GM18505 (cell line): ENCODE data around the gene APH1A.
A peak's percentile ranks its signal among the peaks of the same experiment; 100 is the strongest.

Source experiments
- ATAC-seq: cut with Tn5 transposase; IDR thresholded peaks from one replicate; pipeline ENCODE4 v1.9.1; 2021; ENCODE audit not compliant: unreplicated experiment
- POLR2A ChIP-seq: IDR thresholded peaks from 4 replicates; pipeline ENCODE4 v1.6.1; 2011; ENCODE audit warnings: borderline replicate concordance; ENCODE audit not compliant: insufficient read depth, insufficient read length; ENCODE audit errors: extremely low read depth

APH1A gene

DNA sequence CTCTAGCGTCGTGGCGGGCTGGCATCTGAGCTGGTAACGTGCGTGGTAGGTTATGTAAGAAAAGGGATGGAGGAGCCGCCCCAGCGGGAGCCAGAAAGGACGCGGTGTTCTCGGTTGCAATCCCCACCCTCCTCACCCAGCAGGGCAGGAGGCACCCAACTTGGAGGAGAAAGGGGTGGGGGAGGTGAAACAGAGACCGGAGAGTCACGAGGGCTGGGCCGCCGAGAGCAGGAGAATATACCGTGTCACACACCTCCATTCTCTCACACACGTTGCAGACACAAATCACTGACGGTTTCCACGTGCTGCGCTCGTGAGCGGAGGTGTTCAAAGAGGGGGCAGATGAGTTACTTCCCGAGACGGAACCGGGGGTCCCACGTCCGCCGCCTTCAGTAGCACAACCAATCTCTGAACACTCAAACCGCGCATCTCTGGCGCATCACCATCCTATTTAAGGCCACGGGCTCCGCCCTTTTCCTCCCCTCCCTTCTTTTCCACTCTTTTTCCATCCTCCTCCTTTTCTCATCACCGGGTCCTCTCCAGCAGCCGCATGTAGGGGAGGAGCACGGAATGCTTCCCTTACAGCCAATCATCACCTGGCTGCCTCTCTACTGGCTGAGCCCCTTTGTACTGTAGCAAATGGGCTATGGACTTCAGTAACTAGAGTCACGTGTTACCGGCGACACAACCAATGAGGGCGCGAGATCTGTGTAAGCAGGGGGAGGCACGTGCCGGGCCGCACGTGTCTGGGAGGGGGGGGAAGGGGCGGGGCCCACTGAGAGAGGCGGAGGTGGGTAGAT, 13.1 kb upstream of the APH1A start, which contains the start of gene CIART:
Gene CIART, plus strand, starts transcription at position 797 of the 800 bp plus-strand sequence. CDS start 714 bp downstream, outside the sequence.
- peak; percentile 17 for TF ChIP-seq POLR2A
- ATAC-seq, result no peak

DNA sequence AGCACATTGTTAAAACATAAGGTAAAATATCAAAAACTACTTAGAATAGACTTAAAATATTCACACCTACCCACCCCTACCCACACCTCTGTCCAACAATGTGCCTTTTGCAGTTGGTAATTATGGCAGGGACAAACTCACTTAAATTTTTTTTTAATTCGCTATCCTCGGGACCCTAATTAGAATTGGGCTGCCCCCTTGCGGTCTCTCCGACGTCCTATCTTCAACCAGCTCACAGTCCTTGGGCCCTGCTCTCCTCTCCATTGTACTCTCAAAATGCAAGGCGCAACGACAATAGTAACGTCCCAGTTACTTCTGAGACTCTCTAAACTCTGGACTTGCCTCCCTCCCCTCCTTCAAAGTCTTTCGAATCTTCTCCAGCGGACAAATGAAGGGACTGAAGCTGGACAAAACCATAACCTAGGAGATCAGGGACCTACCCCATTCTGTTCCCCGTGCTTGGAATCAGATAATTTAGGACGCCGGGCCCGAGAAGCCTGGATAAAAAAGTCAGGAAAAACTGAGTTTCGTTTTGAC, 12.5 kb upstream of the APH1A start:
- TF ChIP-seq POLR2A, result no peak
- ATAC-seq, result no peak

DNA sequence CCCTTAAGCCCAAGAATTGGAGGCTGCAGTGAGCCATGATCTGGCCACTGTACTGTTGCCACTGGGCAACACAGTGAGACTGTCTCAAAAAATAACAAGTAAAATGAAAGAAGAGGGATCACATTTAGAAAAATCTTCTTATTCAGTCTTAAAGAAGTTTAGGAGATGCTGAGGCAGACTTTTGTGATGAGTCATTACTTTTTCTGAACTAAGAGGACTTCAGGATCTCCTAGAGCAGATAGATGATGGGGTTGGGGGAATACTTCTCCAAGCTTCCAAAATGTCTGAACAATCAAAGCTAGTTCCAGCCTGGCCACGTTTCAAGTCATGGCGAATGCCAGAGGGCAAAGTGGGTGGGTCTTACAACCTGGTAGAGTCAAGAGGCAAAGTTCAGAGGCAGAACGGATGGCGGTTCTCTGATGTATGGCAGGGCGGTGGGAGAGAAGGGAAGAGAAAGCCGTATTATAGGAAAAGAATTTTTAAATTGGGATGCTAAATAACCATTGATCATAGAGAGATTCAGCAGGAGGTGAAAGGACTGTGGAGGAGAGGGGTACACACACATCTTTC, 11.4 kb upstream of the APH1A start:
- no peak for TF ChIP-seq POLR2A
- no peak for ATAC-seq

DNA sequence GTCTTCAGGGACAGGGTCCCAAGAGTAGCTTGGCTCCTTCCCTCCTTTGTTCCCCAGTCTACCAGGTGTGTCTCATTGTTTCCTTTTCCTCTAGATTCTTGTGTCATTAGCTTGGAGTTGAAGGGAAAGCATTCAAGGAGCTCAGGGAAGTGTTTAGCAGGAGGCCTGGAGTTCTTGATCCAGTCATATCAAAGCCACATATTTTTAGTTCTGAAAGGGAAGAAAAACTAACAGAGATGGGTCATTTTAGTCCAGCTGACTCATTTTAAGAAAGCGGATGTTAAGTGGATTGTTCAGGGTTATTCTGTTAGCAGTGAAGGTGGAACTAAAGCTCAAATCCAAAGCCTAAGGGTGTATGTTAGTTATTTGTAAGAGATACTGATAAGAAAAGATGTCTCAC, 4.5 kb upstream of the APH1A start:
- no peak for ATAC-seq
- TF ChIP-seq POLR2A, result no peak

DNA sequence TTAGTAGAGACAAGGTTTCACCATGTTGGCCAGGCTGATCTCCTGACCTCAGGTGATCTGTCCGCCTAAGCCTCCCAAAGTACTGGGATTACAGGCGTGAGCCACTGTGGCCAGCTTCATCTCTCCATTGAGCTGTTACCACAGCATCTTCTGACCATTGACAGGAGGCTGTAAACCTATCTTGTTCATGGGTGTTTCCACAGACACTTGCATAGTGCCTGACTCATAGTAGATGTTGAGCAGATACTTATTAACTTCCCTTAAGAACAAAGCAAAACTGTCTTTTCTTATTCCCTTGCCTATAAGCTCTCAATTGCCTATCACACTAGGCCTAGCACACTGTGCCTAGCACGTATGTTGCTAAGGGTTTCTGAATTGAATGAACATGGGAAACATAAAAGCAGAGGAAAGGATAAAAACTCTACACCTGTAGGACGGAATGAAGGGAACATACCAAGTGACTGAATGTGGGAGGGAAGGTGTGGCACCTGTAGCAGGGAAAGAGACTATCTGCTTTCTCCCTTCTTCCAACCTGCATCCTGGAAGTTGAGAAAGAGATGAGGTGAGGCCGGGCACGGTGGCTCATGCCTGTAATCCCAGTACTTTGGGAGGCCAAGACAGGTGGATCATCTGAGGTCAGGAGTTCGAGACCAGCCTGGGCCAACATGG, 2.6 kb upstream of the APH1A start:
- ATAC-seq, result no peak
- TF ChIP-seq POLR2A, result no peak

DNA sequence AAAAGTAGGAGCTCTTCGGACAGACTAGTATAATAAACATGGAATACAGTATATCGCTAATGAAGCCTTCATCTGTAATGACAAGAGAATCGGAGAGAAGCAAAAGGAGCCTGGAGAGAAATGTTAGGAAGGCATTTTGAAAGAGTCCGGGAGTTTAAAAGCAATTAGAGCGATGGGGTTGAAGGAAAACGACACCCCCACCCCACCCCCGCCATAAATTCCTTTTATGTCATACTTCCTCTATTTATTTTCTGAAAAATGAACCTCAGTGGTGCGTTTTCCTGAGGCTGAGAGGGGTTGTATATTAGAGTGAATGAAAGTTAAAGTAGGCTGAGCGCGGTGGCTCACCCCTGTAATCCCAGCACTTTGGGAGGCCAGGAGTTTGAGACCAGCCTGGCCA, 635 bp upstream of the APH1A start:
- no peak for TF ChIP-seq POLR2A
- no peak for ATAC-seq

DNA sequence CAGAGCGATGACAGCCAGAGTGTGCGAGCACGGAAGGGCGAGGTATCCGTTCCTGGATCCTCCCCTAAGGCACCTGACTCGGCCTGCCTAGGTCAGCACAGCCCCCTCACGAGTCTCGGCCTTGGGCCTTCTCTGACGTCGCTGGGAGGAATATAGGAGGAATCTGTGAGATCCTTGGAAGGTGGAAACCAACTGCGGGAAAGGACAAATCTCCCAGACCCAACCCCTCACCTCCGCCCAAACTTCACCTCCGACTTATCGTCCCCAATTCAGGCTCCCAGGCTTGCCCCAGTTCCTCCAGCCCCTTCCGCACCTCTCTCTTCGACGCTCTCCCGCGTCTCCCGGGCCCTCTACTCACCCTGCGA, 494 bp downstream of the APH1A start:
- ATAC-seq, result peak; percentile 30
- no peak for TF ChIP-seq POLR2A

DNA sequence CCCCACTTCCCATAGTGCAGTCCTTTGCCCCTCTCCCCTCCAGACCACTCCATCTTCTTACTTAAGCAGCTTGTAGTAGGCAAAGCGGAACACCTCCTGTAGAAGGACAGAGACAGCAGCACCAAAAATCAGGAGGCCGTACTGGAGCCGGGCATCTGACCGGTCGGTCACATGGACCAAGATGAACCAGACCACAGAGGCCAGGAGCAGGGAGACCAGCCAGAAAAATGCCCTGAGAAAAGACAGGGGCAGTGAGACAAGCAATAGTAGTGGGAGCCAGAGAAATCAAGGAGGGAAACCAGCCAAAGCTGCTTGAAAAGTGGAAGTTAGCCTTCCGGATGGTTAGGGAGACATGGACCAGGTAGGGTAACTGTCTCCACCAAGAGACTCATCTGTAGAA, 920 bp downstream of the APH1A start:
- ATAC-seq, result no peak
- TF ChIP-seq POLR2A, result no peak

DNA sequence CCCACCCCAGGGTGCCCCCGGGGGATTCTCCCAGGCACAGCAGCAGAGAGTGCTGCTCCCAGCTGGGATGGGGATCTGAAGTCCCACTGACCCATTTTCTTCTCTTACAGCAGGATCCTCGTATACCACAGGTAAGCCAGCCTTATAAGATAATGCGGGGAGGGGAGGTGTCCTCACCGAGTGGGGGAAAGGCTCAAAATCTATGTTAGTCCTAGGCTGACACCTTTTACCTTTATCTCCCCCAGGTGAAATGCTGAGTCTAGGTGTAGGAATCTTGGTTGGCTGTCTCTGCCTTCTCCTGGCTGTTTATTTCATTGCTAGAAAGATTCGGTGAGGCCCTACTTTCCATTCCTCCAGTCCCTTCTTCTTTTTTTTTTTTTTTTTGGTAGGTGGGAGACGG, 5.3 kb downstream of the APH1A start:
- no peak for TF ChIP-seq POLR2A

DNA sequence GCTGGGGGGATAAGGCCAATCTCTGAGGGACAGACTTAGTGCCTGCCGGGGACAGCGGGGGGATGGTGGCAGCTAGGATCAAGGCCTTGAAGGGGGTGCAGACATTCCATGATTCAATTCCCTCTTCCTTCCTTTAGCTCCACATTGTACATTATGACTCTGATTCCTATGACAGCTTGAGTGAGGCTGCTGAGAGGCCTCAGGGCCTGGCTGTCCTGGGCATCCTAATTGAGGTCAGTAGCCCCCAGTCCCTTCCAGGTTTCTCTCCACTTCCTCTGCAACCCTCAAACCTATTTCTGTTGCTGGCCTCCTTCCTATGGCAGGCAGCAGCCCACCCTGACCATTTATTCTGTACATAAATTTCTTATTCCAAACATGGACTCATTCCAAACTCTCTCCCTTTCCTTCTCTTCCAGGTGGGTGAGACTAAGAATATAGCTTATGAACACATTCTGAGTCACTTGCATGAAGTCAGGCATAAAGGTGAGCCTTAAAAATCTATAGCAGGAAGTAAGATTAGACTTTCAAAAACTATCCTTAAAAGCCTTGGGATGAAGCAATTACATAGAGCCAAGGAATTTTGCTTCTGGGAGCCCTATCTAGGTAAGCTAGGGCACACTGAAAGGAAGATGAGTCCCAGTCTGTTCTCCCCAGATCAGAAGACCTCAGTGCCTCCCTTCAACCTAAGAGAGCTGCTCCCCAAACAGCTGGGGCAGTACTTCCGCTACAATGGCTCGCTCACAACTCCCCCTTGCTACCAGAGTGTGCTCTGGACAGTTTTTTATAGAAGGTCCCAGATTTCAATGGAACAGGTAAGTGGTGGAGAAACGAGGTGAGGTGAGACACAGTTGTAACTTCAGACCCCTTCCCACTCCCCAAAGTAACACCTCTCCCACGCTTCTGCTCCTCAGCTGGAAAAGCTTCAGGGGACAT, 6.2 kb downstream of the APH1A start:
- ATAC-seq, result no peak
- peak; percentile 14 for TF ChIP-seq POLR2A

More for the DNA sequence above, 5.3 kb downstream of the APH1A start:
- no peak for ATAC-seq

DNA sequence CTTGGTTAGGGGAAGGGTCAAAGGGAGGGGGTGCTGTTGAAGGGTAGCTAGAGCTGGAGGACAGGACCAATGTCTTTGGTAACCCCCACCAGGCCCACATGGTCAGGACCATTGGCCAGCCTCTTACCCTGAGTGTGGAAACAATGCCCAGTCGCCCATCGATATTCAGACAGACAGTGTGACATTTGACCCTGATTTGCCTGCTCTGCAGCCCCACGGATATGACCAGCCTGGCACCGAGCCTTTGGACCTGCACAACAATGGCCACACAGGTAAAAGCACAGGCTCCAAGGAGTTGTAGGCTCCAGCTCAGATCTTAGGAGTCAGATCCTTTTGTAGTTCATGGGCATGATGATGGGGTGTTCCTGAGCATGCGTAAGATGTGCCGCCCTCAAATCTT, 7.4 kb downstream of the APH1A start:
- no peak for ATAC-seq
- no peak for TF ChIP-seq POLR2A

DNA sequence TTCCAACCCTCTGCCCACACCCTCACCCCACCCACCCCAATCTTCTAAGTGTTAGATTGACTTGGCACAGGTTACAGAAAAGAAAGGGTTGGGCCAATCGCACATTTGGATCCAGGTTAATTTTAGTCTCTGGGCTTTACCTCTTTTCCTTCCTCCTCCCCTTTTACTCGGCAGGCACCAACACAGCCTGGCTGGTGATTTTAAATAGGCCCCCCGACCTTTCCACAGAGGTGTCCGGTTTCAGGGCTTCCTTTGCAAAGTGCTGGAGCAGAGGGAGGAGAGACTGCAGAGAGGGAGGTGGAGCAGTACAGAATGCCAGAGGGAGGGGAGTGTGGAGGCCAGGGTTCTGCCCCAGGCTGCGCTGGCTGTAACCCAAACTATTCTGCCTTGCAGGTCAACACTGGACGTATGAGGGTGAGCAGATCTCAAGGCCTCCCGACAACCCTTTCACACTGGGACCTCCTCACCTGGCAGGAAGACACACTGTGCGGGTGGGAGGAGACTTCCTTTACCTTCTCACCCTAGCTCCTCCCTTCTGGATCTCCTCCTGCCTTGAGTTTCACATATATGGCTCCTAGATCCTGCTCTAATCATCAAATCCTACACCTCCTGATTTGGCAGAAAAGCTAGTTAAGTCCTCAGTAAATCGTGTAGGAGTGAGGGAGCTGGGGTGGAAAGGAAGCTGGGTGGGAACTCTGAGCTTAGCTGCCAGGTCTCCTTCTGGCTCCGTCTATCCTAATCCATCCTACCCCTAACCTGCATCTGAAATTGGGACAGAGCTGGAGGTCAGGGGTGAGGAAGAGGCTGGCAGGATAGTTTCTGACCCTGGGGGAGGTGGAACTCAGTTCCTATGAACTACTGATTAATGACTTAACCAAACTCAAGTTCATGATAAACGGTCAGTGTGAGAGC, 8.8 kb downstream of the APH1A start:
- ATAC-seq, result no peak
- no peak for TF ChIP-seq POLR2A
